Fibroblast of lung (primary cell): Measurements from ENCODE around the gene SPEF2.
A peak's percentile ranks its signal among the peaks of the same experiment; 100 is the strongest.

Experiments
- CTCF ChIP-seq, 2 donors: IDR thresholded peaks in 1 of 2; conservative IDR thresholded peaks in 1 of 2; 1 replicate in 1 of 2; 2 replicates in 1 of 2; pipeline ENCODE4 v1.5.1; 2011 to 2012; ENCODE audit warnings: low read length in 2 of 2, control low read depth in 1 of 2, inconsistent platforms in 1 of 2, low read depth in 1 of 2, mild to moderate bottlenecking in 1 of 2
- EZH2 ChIP-seq: IDR thresholded peaks from 2 replicates; pipeline ENCODE4 v1.5.1; 2012; ENCODE audit warnings: low read length, control low read depth, mild to moderate bottlenecking; ENCODE audit errors: missing control alignments

DNA sequence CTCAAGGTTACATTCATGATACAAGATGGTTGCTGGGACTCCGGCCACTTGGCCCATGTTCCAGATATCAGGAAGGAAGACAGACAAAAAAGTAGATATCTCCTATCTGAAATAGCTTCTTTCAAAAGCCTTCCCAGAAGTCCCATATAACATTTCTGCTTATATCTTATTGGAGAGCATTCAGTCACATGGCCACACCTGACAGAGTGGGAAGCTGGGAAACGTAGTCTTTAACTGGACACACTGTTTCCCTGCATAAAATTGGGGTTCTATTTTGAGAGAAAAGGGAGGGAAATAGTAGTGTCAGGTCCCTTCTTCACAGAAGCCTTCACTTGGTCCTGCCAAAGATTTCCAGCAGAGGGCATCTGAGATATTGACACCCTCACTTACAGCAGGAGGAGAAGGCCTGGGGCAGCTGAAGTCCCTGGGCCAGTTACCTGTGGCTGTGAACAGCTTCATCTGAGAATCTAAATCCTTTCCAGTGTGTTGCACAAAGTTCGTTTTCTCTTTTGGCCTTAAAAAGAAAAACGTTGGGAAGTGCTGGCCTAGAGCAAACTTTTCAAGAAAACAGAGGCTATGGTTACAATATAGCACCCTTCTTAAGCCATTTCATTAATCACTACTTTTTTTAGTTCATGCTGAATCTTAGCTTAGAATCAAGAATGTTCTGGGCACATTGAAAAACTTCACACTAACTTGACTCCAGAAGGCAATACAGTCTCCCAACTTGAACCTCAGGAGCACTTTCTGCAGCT, 33.5 kb downstream of the SPEF2 start:
- TF ChIP-seq CTCF (conservative IDR thresholded peaks at IDR 0.05 in 1 of 2, IDR thresholded peaks at IDR 0.05 in 1 of 2; ENCODE audit: low read depth in 1 of 2, low read length in 2 of 2) (peak; percentile 60 to 62), EZH2 (no peak)
